HepG2 (cell line): ENCODE results near the gene INTS15. TPM values are rescaled to one million over a fixed set of nuclear protein-coding genes. Genes with fewer than 3 reads are reported as not detected.

Source experiments
- FOXO1 ChIP-seq: sonication (generic); formaldehyde crosslinking; IDR thresholded peaks from 2 replicates; pipeline ENCODE4 v1.4.0; 2020; ENCODE audit warnings: missing genetic modification reagents
- HNF4A ChIP-seq: sonication (generic); formaldehyde crosslinking; IDR thresholded peaks from 2 replicates; pipeline ENCODE4 v1.4.0; 2020; ENCODE audit warnings: missing genetic modification reagents
- IRF2 ChIP-seq: IDR thresholded peaks from 2 replicates; pipeline ENCODE4 v1.6.1; 2018; ENCODE audit warnings: missing genetic modification reagents, missing compliant biosample characterization
- KDM3A ChIP-seq: IDR thresholded peaks from 2 replicates; pipeline ENCODE4 v1.6.1; 2018; ENCODE audit warnings: low read depth, missing compliant biosample characterization
- RFX1 ChIP-seq: fragments of 450-650 bp; IDR thresholded peaks from 2 replicates; pipeline ENCODE4 v1.6.1; 2017
- SMARCE1 ChIP-seq: fragments of 450-650 bp; IDR thresholded peaks from 2 replicates; pipeline ENCODE4 v1.6.1; 2017; ENCODE audit warnings: borderline replicate concordance
- SOX5 ChIP-seq: IDR thresholded peaks from 2 replicates; pipeline ENCODE4 v1.6.1; 2016; ENCODE audit warnings: borderline replicate concordance
- U2AF1 ChIP-seq: fragments of 200-400 bp; formaldehyde crosslinking; optimal IDR thresholded peaks from 2 replicates; pipeline ENCODE3; 2017; ENCODE audit warnings: mild to moderate bottlenecking, low read depth, low read length
- ZBTB49 ChIP-seq: sonication (generic); formaldehyde crosslinking; IDR thresholded peaks from 2 replicates; pipeline ENCODE4 v1.4.0; 2020; ENCODE audit warnings: missing genetic modification reagents, borderline replicate concordance
- ZNF484 ChIP-seq: sonication (generic); formaldehyde crosslinking; IDR thresholded peaks from 2 replicates; pipeline ENCODE4 v1.5.1; 2020; ENCODE audit warnings: mild to moderate bottlenecking, low read depth, missing genetic modification reagents, borderline replicate concordance
- ZNF569 ChIP-seq: sonication (generic); formaldehyde crosslinking; IDR thresholded peaks from 2 replicates; pipeline ENCODE4 v1.5.0; 2020; ENCODE audit warnings: mild to moderate bottlenecking, missing genetic modification reagents, moderate library complexity, borderline replicate concordance
- ZNF772 ChIP-seq: sonication (generic); formaldehyde crosslinking; IDR thresholded peaks from 2 replicates; pipeline ENCODE4 v1.5.0; 2020; ENCODE audit warnings: mild to moderate bottlenecking, missing genetic modification reagents
- ZNF788 ChIP-seq: sonication (generic); formaldehyde crosslinking; IDR thresholded peaks from 2 replicates; pipeline ENCODE4 v1.5.0; 2020; ENCODE audit warnings: mild to moderate bottlenecking, missing genetic modification reagents, borderline replicate concordance
- ZSCAN21 ChIP-seq: sonication (generic); formaldehyde crosslinking; IDR thresholded peaks from 2 replicates; pipeline ENCODE4 v1.8.0; 2022; ENCODE audit warnings: mild to moderate bottlenecking, missing genetic modification reagents, moderate library complexity, borderline replicate concordance
- polyA plus RNA-seq, 8 experiments: library from polyadenylated mRNA; depleted of rRNA in 3 of 8; stranded (reverse) in 7 of 8; unstranded in 1 of 8; fragments of >200 nt; fragmentation: Illumina TruSeq in 4 of 8; extraction: Trizol in 4 of 8; gene quantifications; 2 replicates each; pipeline versions ENCODE4 v1.2.1 to v1.2.3, GENCODE V29; 2011 to 2016; ENCODE audit warnings: low read depth in 4 of 8, missing spikeins in 1 of 8, mixed read lengths in 1 of 8; ENCODE audit not compliant: insufficient read depth in 1 of 8
- total RNA-seq, 5 experiments: library from RNA; depleted of rRNA; stranded (reverse); fragments of >200 nt; fragmentation: Illumina TruSeq; extraction: Trizol; gene quantifications; 2 replicates each; pipeline ENCODE4 v1.2.3, GENCODE V29; 2016; ENCODE audit warnings: low read depth in 1 of 5
- TF ChIP-seq, protein P1 (sequence below): sonication (generic); formaldehyde crosslinking; IDR thresholded peaks from 2 replicates; pipeline ENCODE4 v1.9.0; 2021; ENCODE audit warnings: missing genetic modification reagents, mild to moderate bottlenecking, borderline replicate concordance
- TF ChIP-seq, protein P2 (sequence below): sonication (generic); formaldehyde crosslinking; IDR thresholded peaks from 2 replicates; pipeline ENCODE4 v1.8.1; 2022; ENCODE audit warnings: mild to moderate bottlenecking, missing genetic modification reagents
- TF ChIP-seq, protein P3 (sequence below): sonication (generic); formaldehyde crosslinking; IDR thresholded peaks from 2 replicates; pipeline ENCODE4 v1.4.0; 2020; ENCODE audit warnings: missing genetic modification reagents, mild to moderate bottlenecking, borderline replicate concordance
- TF ChIP-seq, protein P4 (sequence below): sonication (generic); formaldehyde crosslinking; IDR thresholded peaks from 2 replicates; pipeline ENCODE4 v1.4.0; 2020; ENCODE audit warnings: low read depth, mild to moderate bottlenecking, missing genetic modification reagents

The INTS15 gene
- total and polyA plus RNA-seq, 2 of the 13 experiments (the other 11 are each of a cell fraction or from before 2014, with no cell fraction given), result 16.3 to 25.7 TPM

DNA sequence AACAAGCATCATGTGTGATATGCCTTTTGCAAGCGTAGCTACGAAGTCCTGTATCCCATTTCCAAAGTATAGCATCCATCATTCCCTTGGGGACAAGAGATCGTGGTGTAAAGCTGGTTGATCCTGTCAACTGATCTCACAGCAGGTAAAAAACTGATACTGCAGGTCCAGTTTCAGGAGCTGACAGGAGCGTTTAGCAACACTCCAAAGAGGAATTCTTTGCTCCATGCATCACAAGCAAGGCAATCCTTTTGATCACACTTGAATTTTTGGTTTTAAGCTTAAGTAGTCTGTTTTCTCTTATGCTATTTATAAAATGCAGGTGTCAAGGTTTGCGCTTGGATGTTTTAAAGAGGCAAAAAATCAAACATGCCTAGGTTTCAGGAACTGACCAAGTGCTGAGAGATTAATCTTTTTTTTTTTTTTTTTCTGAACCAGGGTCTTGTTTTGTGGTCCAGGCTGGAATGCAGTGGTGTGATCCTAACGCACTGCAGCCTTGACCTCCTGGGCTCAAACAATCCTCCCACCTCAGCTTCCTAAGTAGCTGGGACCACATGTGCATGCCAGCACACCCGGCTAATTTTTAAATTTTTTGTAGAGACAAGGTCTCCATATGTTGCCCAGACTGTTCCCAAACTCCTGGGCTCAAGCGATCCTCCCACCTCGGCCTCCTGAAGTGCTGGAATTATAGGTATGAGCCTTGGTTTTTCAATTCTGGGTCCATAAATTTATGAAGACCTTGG is 14.4 kb upstream of the INTS15 start (continued):
- no peak for TF ChIP-seq ZBTB49 (CRISPR knock-in tag)
- no peak for TF ChIP-seq ZSCAN21 (CRISPR knock-in tag)
- no peak for TF ChIP-seq SMARCE1
- no peak for TF ChIP-seq FOXO1 (CRISPR knock-in tag)
- TF ChIP-seq HNF4A (CRISPR knock-in tag), result peak; percentile 61
- TF ChIP-seq KDM3A (CRISPR knock-in tag), result 0 out of 2 replicates have a peak, but pooled peaks have one; percentile 29
- TF ChIP-seq, protein P1, sequence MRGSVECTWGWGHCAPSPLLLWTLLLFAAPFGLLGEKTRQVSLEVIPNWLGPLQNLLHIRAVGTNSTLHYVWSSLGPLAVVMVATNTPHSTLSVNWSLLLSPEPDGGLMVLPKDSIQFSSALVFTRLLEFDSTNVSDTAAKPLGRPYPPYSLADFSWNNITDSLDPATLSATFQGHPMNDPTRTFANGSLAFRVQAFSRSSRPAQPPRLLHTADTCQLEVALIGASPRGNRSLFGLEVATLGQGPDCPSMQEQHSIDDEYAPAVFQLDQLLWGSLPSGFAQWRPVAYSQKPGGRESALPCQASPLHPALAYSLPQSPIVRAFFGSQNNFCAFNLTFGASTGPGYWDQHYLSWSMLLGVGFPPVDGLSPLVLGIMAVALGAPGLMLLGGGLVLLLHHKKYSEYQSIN (CRISPR knock-in tag), result no peak
- TF ChIP-seq, protein P2, sequence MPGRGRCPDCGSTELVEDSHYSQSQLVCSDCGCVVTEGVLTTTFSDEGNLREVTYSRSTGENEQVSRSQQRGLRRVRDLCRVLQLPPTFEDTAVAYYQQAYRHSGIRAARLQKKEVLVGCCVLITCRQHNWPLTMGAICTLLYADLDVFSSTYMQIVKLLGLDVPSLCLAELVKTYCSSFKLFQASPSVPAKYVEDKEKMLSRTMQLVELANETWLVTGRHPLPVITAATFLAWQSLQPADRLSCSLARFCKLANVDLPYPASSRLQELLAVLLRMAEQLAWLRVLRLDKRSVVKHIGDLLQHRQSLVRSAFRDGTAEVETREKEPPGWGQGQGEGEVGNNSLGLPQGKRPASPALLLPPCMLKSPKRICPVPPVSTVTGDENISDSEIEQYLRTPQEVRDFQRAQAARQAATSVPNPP, result no peak
- TF ChIP-seq U2AF1, result no peak
- TF ChIP-seq IRF2 (CRISPR knock-in tag), result no peak
- TF ChIP-seq RFX1, result no peak
- no peak; the same call in 1 of the 2 replicates for TF ChIP-seq ZNF788 (CRISPR knock-in tag)
- TF ChIP-seq, protein P3, sequence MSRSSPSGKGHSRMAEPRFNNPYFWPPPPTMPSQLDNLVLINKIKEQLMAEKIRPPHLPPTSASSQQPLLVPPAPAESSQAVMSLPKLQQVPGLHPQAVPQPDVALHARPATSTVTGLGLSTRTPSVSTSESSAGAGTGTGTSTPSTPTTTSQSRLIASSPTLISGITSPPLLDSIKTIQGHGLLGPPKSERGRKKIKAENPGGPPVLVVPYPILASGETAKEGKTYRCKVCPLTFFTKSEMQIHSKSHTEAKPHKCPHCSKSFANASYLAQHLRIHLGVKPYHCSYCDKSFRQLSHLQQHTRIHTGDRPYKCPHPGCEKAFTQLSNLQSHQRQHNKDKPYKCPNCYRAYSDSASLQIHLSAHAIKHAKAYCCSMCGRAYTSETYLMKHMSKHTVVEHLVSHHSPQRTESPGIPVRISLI (CRISPR knock-in tag), result peak; percentile 92
- TF ChIP-seq, protein P4, sequence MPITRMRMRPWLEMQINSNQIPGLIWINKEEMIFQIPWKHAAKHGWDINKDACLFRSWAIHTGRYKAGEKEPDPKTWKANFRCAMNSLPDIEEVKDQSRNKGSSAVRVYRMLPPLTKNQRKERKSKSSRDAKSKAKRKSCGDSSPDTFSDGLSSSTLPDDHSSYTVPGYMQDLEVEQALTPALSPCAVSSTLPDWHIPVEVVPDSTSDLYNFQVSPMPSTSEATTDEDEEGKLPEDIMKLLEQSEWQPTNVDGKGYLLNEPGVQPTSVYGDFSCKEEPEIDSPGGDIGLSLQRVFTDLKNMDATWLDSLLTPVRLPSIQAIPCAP (CRISPR knock-in tag), result no peak
- no peak for TF ChIP-seq ZNF772
- TF ChIP-seq ZNF484 (CRISPR knock-in tag), result no peak
- 0 out of 2 replicates have a peak, but pooled peaks have one; percentile 15 for TF ChIP-seq SOX5 (CRISPR knock-in tag)
- TF ChIP-seq ZNF569 (CRISPR knock-in tag), result no peak
